Endothelial cell of umbilical vein (primary cell): ENCODE measurements around the gene CYP26A1. TPM values are rescaled to one million over a fixed set of nuclear protein-coding genes. Genes with fewer than 3 reads are reported as not detected.

Source experiments
- BruUV-seq: library from RNA; stranded (reverse); fragments of 400-500 nt; replicated peaks from 2 replicates; lab custom pipeline; 2021; lab: Mats Ljungman, UMichigan
- CTCF ChIA-PET: fragments of 300-600, 350-600 bp; sonication (Branson Sonifier 250); formaldehyde crosslinking; loops from one replicate; lab custom pipeline; 2021; ENCODE audit warnings: antibody characterized with exemption, inconsistent platforms; lab: Charles Lee
- POLR2A ChIA-PET: fragments of 300-600, 350-600 bp; sonication (Branson Sonifier 250); formaldehyde crosslinking; loops from one replicate; lab custom pipeline; 2021; ENCODE audit warnings: antibody characterized with exemption, inconsistent platforms; lab: Charles Lee
- DNase-seq: peaks from one replicate; pipeline ENCODE4 v3.0.0-alpha.2; 2011; ENCODE audit warnings: low read depth, low spot score
- FAIRE-seq: peaks from 2 replicates; lab custom pipeline; 2011; peaks lifted over from hg19 to GRCh38; lab: Jason Lieb, UNC
- H2AFZ ChIP-seq: 2 replicates; pipeline ENCODE4 v1.6.0; 2012; ENCODE audit warnings: low read depth, low read length, control low read depth, inconsistent platforms
- H3K27ac ChIP-seq: 2 replicates; pipeline ENCODE4 v1.5.1; 2011; ENCODE audit warnings: low read depth, mild to moderate bottlenecking, control low read depth, low read length, moderate library complexity; ENCODE audit not compliant: insufficient read depth
- H3K27me3 ChIP-seq, 2 experiments: 2 replicates each; pipeline versions ENCODE4 v1.6.0 to v1.6.1; 2011; ENCODE audit warnings: low read length in 2 of 2, mixed read lengths in 1 of 2; ENCODE audit not compliant: control insufficient read depth in 2 of 2, insufficient read depth in 2 of 2
- H3K36me3 ChIP-seq, 2 experiments: 2 replicates in 1 of 2; 3 replicates in 1 of 2; pipeline ENCODE4 v1.5.1; 2011; ENCODE audit warnings: low read length in 2 of 2, mild to moderate bottlenecking in 1 of 2, moderate library complexity in 1 of 2; ENCODE audit not compliant: control insufficient read depth in 2 of 2, insufficient read depth in 2 of 2; ENCODE audit errors: extremely low read depth in 1 of 2
- H3K4me1 ChIP-seq: 3 replicates; pipeline ENCODE4 v1.5.1; 2011; ENCODE audit warnings: mild to moderate bottlenecking, low read length; ENCODE audit not compliant: control insufficient read depth, insufficient read depth; ENCODE audit errors: extremely low read depth
- H3K4me2 ChIP-seq: 2 replicates; pipeline ENCODE4 v1.6.1; 2011; ENCODE audit warnings: low read length, control low read depth, mixed read lengths; ENCODE audit not compliant: insufficient read depth
- H3K4me3 ChIP-seq, 3 experiments: fragments of 200-600 bp in 1 of 3; sonication (generic), shearing (Covaris generic) in 1 of 3; replicated peaks in 1 of 3; 2 replicates each; pipeline ENCODE4 v1.5.1; 2011 to 2016; ENCODE audit warnings: control low read depth in 3 of 3, low read length in 3 of 3, mild to moderate bottlenecking in 2 of 3, inconsistent platforms in 1 of 3, low read depth in 1 of 3, moderate library complexity in 1 of 3; ENCODE audit not compliant: insufficient read depth in 1 of 3
- H3K79me2 ChIP-seq: 2 replicates; pipeline ENCODE4 v1.6.0; 2012; ENCODE audit warnings: low read length, inconsistent platforms; ENCODE audit not compliant: control insufficient read depth, insufficient read depth
- H3K9ac ChIP-seq: replicated peaks from 2 replicates; pipeline ENCODE3; 2011; ENCODE audit warnings: low read length, control low read depth; ENCODE audit not compliant: insufficient read depth; ENCODE audit errors: extremely low read depth
- H3K9me1 ChIP-seq: replicated peaks from 3 replicates; pipeline ENCODE4 v1.6.0; 2011; ENCODE audit warnings: mild to moderate bottlenecking, low read length; ENCODE audit not compliant: control insufficient read depth, insufficient read depth; ENCODE audit errors: extremely low read depth
- H3K9me3 ChIP-seq: replicated peaks from 2 replicates; pipeline ENCODE4 v1.5.1; 2012; ENCODE audit warnings: low read length, inconsistent platforms; ENCODE audit not compliant: control insufficient read depth, insufficient read depth
- H4K20me1 ChIP-seq: replicated peaks from 2 replicates; pipeline ENCODE3; 2011; ENCODE audit warnings: mild to moderate bottlenecking, low read length; ENCODE audit not compliant: control insufficient read depth, insufficient read depth; ENCODE audit errors: extremely low read depth
- EZH2 ChIP-seq: IDR thresholded peaks from 2 replicates; pipeline ENCODE4 v1.6.1; 2012; ENCODE audit warnings: borderline replicate concordance, low read depth, mild to moderate bottlenecking, moderate library complexity, low read length, inconsistent platforms; ENCODE audit not compliant: severe bottlenecking
- FOS ChIP-seq: IDR thresholded peaks from 2 replicates; pipeline ENCODE4 v1.6.1; 2011; ENCODE audit warnings: mild to moderate bottlenecking, low read length, moderate library complexity, borderline replicate concordance; ENCODE audit not compliant: insufficient read depth
- GATA2 ChIP-seq: IDR thresholded peaks from 2 replicates; pipeline ENCODE4 v1.7.0; 2011; ENCODE audit warnings: low read depth, mild to moderate bottlenecking, moderate library complexity, mixed read lengths, low read length; ENCODE audit not compliant: insufficient read length, insufficient read depth
- JUN ChIP-seq: IDR thresholded peaks from 2 replicates; pipeline ENCODE4 v1.6.1; 2011; ENCODE audit warnings: borderline replicate concordance, low read depth; ENCODE audit not compliant: insufficient read length, insufficient read depth
- MAX ChIP-seq: IDR thresholded peaks from 2 replicates; pipeline ENCODE4 v1.6.1; 2011; ENCODE audit not compliant: insufficient read depth, insufficient read length
- MYC ChIP-seq: IDR thresholded peaks from one replicate; pipeline ENCODE4 v1.6.1; 2011; ENCODE audit warnings: mild to moderate bottlenecking, low read depth, low read length
- POLR2A ChIP-seq: IDR thresholded peaks from 2 replicates; pipeline ENCODE4 v1.6.1; 2012; ENCODE audit warnings: low read depth, mild to moderate bottlenecking, control low read depth, low read length
- POLR2AphosphoS5 ChIP-seq: IDR thresholded peaks from 2 replicates; pipeline ENCODE4 v1.6.1; 2012; ENCODE audit warnings: low read depth, mild to moderate bottlenecking, control low read depth, low read length, moderate library complexity; ENCODE audit not compliant: insufficient read depth
- dilution Hi-C: fragments of 300-500 bp; cut with MboI; formaldehyde crosslinking; loops from one replicate; pipeline ENCODE4 v1.15.0; 2019; ENCODE audit warnings: low sequenced_read_pairs; ENCODE audit not compliant: extremely low pct_ligation_motif_present
- intact Hi-C: fragments of 100-400 bp; cut with micrococcal nuclease; formaldehyde crosslinking; loops from one replicate; pipeline ENCODE4 v1.10.0; 2022
- polyA plus RNA-seq, 4 experiments: library from polyadenylated mRNA; depleted of rRNA in 3 of 4; stranded (reverse) in 3 of 4; unstranded in 1 of 4; fragments of >200 nt; gene quantifications; 2 replicates each; pipeline versions ENCODE4 v1.2.1 to v1.2.3, GENCODE V29; 2011 to 2012; ENCODE audit warnings: missing spikeins in 1 of 4
- total RNA-seq: library from RNA; stranded (reverse); gene quantifications from 2 replicates; pipeline ENCODE4 v1.2.3, GENCODE V29; 2021
- TF ChIP-seq, protein P1 (sequence below), 2 donors: IDR thresholded peaks; 1 replicate in 1 of 2; 2 replicates in 1 of 2; pipeline ENCODE4 v1.5.1; 2011; ENCODE audit warnings: low read length in 2 of 2, mild to moderate bottlenecking in 2 of 2, moderate library complexity in 2 of 2, control low read depth in 1 of 2, inconsistent platforms in 1 of 2, low read depth in 1 of 2; ENCODE audit not compliant: insufficient read depth in 1 of 2; ENCODE audit errors: extremely low read depth in 1 of 2

The CYP26A1 gene
- total and polyA plus RNA-seq, 2 donors (not counting 3 experiments of a cell fraction or from before 2014, with no cell fraction given): 0.95 to 4.4 TPM

GRCh38 chr10:93054486-93054885, 19.2 kb upstream of the CYP26A1 start:
- H4K20me1 ChIP-seq: no peaks in the 10 kb centered on the region
- intact Hi-C loops: no loop called here
- H3K9me3 ChIP-seq: no peaks in the 10 kb centered on the region
- POLR2A ChIA-PET: no interaction called here
- no peak overlapping the region for H3K27ac ChIP-seq
- no peak overlapping the region for H2AFZ ChIP-seq
- no peaks in the 10 kb centered on the region for H3K27me3 ChIP-seq
- H3K4me2 ChIP-seq: no peak overlapping the region
- BruUV-seq: no TSS peak
- CTCF ChIA-PET: interaction anchor here (0.5 kb wide), 1 partner anchor 71 kb away, joined by 3 read pairs; no protein-coding TSS in a partner anchor
- dilution Hi-C loops: no loop called here
- no peak overlapping the region for H3K4me3 ChIP-seq
- no peaks in the 10 kb centered on the region for H3K9me1 ChIP-seq
- FAIRE-seq (no peak), DNase-seq (no peak)
- H3K4me1 ChIP-seq: no peaks in the 10 kb centered on the region
- peaks cover 2 to 9% of the 10 kb centered on the region in 2 experiments for H3K36me3 ChIP-seq
- TF ChIP-seq MAX: no peak
- no peak for TF ChIP-seq FOS
- TF ChIP-seq EZH2: no peak
- TF ChIP-seq, protein P1, sequence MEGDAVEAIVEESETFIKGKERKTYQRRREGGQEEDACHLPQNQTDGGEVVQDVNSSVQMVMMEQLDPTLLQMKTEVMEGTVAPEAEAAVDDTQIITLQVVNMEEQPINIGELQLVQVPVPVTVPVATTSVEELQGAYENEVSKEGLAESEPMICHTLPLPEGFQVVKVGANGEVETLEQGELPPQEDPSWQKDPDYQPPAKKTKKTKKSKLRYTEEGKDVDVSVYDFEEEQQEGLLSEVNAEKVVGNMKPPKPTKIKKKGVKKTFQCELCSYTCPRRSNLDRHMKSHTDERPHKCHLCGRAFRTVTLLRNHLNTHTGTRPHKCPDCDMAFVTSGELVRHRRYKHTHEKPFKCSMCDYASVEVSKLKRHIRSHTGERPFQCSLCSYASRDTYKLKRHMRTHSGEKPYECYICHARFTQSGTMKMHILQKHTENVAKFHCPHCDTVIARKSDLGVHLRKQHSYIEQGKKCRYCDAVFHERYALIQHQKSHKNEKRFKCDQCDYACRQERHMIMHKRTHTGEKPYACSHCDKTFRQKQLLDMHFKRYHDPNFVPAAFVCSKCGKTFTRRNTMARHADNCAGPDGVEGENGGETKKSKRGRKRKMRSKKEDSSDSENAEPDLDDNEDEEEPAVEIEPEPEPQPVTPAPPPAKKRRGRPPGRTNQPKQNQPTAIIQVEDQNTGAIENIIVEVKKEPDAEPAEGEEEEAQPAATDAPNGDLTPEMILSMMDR (IDR thresholded peaks at IDR 0.05; ENCODE audit: extremely low read depth in 1 of 2, insufficient read depth in 1 of 2, low read depth in 1 of 2, low read length in 2 of 2): no peak
- no peak for TF ChIP-seq JUN
- no peak for TF ChIP-seq POLR2A
- no peak for TF ChIP-seq GATA2
- no peak for TF ChIP-seq POLR2AphosphoS5
- TF ChIP-seq MYC: no peak
- no peaks in the 10 kb centered on the region for H3K79me2 ChIP-seq
- H3K9ac ChIP-seq: no peak overlapping the region
